OCI-LY1 (cell line): ENCODE results near the gene LTBP1.

Experiments
- EZH2 ChIP-seq: fragments of 200-600 bp; sonication (generic), shearing (Covaris generic); IDR thresholded peaks from 2 replicates; pipeline ENCODE4 v1.8.0; 2017; ENCODE audit warnings: borderline replicate concordance, mixed run types, mild to moderate bottlenecking, antibody characterized with exemption, low read length, moderate library complexity, mixed read lengths
- TF ChIP-seq, protein P1 (sequence below): fragments of 200-600 bp; sonication (generic), shearing (Covaris generic); IDR thresholded peaks from 2 replicates; pipeline ENCODE4 v1.5.1; 2017; ENCODE audit warnings: mild to moderate bottlenecking, antibody characterized with exemption, low read length, moderate library complexity, mixed read lengths

DNA sequence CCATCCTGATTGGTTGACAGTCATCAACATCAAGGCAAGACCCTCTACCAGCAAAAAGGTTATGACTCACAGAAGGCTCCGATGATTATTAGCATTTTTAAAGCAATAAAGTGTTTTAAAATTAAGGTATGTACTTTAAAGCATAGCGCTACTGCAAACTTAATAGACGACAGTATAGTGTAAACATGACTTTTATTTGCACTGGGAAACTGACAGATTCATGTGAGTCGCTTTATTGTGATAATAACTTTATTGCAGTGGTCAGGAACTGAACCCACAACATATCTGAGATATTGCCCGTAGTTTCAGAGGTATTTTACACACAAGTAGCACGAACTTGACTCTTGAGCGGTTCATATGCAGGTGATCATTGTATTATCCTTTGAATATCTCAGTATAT is 249.1 kb downstream of the LTBP1 start:
- TF ChIP-seq, protein P1, sequence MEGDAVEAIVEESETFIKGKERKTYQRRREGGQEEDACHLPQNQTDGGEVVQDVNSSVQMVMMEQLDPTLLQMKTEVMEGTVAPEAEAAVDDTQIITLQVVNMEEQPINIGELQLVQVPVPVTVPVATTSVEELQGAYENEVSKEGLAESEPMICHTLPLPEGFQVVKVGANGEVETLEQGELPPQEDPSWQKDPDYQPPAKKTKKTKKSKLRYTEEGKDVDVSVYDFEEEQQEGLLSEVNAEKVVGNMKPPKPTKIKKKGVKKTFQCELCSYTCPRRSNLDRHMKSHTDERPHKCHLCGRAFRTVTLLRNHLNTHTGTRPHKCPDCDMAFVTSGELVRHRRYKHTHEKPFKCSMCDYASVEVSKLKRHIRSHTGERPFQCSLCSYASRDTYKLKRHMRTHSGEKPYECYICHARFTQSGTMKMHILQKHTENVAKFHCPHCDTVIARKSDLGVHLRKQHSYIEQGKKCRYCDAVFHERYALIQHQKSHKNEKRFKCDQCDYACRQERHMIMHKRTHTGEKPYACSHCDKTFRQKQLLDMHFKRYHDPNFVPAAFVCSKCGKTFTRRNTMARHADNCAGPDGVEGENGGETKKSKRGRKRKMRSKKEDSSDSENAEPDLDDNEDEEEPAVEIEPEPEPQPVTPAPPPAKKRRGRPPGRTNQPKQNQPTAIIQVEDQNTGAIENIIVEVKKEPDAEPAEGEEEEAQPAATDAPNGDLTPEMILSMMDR: no peak
- TF ChIP-seq EZH2: no peak
